Fibroblast of villous mesenchyme (primary cell): ENCODE measurements around the gene ZNF407. TPM values are rescaled to one million over a fixed set of nuclear protein-coding genes. Genes with fewer than 3 reads are reported as not detected.
"Not testable (repeated sequence)": the region's sequence is repeated elsewhere in the genome, so short reads cannot be mapped to it uniquely, and the experiment has no call there.

Source experiments
- DNase-seq: peaks from one replicate; pipeline ENCODE4 v3.0.0-alpha.2; 2010; ENCODE audit warnings: low read depth
- H3K4me3 ChIP-seq: 2 replicates; pipeline ENCODE4 v1.5.1; 2011; ENCODE audit warnings: low read depth, mild to moderate bottlenecking, low read length
- total RNA-seq: library from RNA; depleted of rRNA; stranded (reverse); fragments of >200 nt; gene quantifications from 2 replicates; pipeline ENCODE4 v1.2.3, GENCODE V29; 2012
- TF ChIP-seq, protein P1 (sequence below): IDR thresholded peaks from 2 replicates; pipeline ENCODE4 v1.5.1; 2012; ENCODE audit warnings: low read depth, mild to moderate bottlenecking, low read length; ENCODE audit not compliant: insufficient read depth

Gene ZNF407
- total RNA-seq, 1 donor: 22.0 TPM

DNA sequence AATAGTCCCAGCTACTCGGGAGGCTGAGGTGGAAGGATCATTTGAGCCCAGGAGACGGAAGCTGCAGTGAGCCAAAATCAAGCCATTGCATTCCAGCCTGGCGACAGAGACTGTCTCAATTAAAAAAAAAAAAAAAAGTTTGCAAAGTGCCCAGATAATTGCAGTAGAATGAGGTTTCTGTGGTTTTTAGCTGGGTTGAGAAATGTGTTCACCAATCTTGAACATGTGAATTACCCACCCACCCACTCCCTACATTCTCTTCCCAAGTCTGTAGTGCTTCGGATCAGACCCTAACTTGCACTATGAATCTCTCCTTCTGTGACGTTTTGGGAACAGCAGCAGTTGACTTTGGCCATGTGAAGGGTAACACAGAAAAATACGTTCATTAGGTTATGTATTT, 363.9 kb downstream of the ZNF407 start:
- H3K4me3 ChIP-seq: no peak overlapping the region
- no peak for DNase-seq
- TF ChIP-seq, protein P1, sequence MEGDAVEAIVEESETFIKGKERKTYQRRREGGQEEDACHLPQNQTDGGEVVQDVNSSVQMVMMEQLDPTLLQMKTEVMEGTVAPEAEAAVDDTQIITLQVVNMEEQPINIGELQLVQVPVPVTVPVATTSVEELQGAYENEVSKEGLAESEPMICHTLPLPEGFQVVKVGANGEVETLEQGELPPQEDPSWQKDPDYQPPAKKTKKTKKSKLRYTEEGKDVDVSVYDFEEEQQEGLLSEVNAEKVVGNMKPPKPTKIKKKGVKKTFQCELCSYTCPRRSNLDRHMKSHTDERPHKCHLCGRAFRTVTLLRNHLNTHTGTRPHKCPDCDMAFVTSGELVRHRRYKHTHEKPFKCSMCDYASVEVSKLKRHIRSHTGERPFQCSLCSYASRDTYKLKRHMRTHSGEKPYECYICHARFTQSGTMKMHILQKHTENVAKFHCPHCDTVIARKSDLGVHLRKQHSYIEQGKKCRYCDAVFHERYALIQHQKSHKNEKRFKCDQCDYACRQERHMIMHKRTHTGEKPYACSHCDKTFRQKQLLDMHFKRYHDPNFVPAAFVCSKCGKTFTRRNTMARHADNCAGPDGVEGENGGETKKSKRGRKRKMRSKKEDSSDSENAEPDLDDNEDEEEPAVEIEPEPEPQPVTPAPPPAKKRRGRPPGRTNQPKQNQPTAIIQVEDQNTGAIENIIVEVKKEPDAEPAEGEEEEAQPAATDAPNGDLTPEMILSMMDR: no peak

DNA sequence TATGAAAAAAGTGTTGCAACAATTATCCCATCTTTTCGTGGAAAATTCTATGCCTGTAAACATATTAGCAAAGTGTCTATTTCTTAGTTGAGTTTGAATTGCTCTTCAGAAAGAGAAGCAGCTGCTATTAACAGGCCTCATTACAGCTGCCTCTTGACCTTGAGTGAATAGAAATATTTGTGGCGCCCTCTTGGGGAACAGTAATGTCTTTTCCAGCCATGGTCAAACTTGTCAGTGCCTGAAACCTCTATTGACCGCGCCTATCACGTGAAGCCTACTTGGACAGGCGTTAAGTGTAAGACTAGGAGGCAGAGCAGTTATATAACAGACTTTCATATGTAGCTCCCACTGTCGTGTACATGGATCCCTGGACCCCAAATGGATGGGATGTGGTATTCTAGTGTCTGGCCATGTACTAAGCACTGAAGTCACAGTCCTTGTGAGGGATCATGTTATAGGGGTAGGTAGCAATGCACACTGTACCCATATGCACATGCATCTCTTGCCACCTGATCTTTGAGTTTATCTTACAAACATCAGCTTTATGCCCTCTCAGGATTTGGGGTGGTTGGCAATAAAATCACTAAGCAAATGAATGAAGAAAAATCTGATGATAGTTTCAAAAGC, 366.3 kb downstream of the ZNF407 start:
- H3K4me3 ChIP-seq: no peak overlapping the region
- TF ChIP-seq, protein P1: peak; percentile 57
- peak; percentile 52 for DNase-seq

DNA sequence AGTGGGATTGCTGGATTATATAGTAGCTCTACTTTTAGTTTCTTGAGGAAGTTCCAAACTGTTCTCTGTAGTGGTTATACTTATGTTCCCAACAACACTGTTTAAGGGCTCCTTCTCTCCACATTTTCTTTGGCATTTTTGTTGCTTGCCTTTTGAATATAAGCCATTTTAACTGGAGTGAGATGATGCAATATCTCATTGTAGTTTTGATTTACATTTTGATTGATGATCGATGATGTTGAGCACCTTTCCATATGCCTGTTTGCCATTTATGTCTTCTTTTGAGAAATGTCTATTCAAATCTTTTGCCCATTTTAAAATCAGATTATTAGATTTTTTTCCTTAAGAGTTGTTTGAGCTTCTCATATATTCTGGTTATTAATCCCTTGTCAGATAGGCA, 368.0 kb downstream of the ZNF407 start:
- DNase-seq: no peak
- H3K4me3 ChIP-seq: no peak overlapping the region
- TF ChIP-seq, protein P1: no peak

DNA sequence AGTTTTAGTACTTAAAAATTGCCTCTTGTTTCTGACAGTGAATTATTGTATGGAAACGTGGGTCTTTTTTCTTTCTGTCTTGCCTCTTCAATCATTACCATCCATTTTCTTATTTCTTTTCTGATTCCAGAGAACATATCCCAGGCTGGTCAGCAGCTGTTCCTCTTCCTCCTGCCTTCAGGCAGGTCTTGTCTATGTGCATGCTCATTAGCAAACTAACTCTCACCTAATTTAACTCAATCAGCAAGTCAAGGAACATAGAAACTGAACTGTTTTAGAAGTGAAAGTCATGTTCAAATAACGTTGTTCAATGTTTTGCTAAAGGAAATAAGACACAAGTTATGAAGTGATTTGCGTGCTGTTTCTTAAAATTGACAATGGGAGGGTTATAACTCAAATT, 369.8 kb downstream of the ZNF407 start:
- no peak for DNase-seq
- TF ChIP-seq, protein P1: no peak
- H3K4me3 ChIP-seq: no peak overlapping the region

DNA sequence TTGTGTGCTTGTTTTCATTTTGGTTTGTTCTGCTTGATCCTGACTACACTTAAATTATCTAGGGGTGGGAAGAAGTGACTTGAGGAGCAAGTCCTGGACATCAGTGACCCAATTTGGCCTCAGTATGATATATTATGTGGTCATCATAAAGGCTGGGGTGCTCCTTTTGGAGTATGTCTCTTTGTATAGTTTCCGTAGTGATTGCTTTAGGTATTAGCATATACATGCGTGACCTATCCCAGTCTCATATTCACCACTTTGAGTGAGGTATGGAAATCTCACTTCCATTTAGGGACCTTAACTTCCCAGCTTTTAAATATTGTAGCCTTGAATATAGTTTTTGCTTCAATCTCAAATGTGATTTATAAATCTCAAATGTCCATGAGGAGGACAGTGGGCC, 370.3 kb downstream of the ZNF407 start:
- no peak overlapping the region for H3K4me3 ChIP-seq
- TF ChIP-seq, protein P1: no peak
- no peak for DNase-seq

DNA sequence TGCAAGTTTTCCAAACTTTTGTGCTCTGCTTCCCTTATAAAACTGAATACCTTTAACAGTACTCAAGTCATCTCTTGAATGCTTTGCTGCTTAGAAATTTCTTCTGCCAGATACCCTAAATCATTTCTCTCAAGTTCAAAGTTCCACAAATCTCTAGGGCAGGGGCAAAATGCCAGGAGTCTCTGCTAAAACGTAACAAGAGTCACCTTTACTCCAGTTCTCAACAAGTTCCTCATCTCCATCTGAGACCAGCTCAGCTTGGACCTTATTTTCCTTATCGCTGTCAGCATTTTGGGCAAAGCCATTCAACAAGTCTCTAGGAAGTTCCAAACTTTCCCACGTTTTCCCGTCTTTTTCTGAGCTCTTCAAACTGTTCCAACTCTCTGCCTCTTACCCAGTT, 373.7 kb downstream of the ZNF407 start:
- not testable (repeated sequence) for DNase-seq

DNA sequence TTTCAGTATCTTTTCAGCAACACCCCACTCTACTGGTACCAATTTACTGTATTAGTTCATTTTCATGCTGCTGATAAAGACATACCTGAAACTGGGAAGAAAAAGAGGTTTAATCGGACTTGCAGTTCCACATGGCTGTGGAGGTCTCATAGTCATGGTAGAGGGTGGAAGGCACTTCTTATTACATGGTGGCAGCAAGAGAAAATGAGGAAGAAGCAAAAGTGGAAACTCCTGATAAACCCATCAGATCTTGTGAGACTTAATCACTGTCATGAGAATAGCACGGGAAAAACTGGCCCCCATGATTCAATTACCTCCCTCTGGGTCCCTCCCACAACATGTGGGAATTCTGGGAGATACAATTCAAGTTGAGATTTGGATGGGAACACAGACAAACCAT, 374.1 kb downstream of the ZNF407 start:
- not testable (repeated sequence) for H3K4me3 ChIP-seq, DNase-seq

More for the DNA sequence above, 373.7 kb downstream of the ZNF407 start:
- not testable (repeated sequence) for H3K4me3 ChIP-seq

DNA sequence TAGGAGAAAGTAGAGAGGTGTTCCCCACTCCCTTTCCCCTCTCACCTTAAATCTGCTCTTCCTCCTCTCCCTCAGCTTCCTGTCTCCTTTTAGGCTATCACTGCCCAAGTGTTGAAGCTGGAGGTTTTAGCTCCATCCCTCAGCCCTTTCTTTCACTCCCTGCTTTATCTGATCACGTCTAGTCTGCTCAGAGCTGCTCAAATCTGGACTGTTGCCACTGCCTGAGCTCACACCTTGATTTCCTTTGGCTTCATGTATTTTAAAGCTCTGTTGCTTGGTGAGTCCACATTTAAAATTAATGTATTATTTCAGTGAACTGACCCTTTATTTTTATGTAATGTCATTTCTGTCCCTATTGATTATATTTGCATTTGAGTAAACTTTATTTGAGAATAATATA, 374.7 kb downstream of the ZNF407 start:
- TF ChIP-seq, protein P1: no peak
- DNase-seq: no peak
- no peak overlapping the region for H3K4me3 ChIP-seq
